RWPE2 (cell line): ENCODE data around the gene AMPH.
A peak's percentile ranks its signal among the peaks of the same experiment; 100 is the strongest.

ENCODE experiments used
- ATAC-seq: fragments of 200-7000 bp; cut with Tn5 transposase; 3 replicates; pipeline ENCODE4 v1.9.1; 2021; ENCODE audit warnings: low read depth
- DNase-seq: peaks from one replicate; pipeline ENCODE4 v3.0.0-alpha.2; 2020; ENCODE audit warnings: low spot score
- H3K27ac ChIP-seq: fragments of 450-650 bp; 2 replicates; pipeline ENCODE4 v1.5.1; 2017; ENCODE audit warnings: mild to moderate bottlenecking; ENCODE audit not compliant: poor library complexity, severe bottlenecking
- H3K27me3 ChIP-seq: fragments of 250-450 bp; sonication (Bioruptor Pico); 2 replicates; pipeline ENCODE4 v1.5.1; 2021; ENCODE audit warnings: mild to moderate bottlenecking, moderate library complexity; ENCODE audit not compliant: insufficient read depth, poor library complexity, severe bottlenecking
- H3K36me3 ChIP-seq: fragments of 250-450 bp; sonication (Bioruptor Pico); 2 replicates; pipeline ENCODE4 v1.5.1; 2020; ENCODE audit warnings: low read depth, mild to moderate bottlenecking, moderate library complexity
- H3K4me1 ChIP-seq: fragments of 250-450 bp; sonication (Bioruptor Pico); 2 replicates; pipeline ENCODE4 v1.5.1; 2021; ENCODE audit warnings: mild to moderate bottlenecking, moderate library complexity; ENCODE audit not compliant: insufficient read depth, poor library complexity, severe bottlenecking
- H3K4me3 ChIP-seq: fragments of 250-450 bp; sonication (Bioruptor Pico); 2 replicates; pipeline ENCODE4 v1.5.1; 2021; ENCODE audit warnings: mild to moderate bottlenecking, moderate library complexity; ENCODE audit not compliant: severe bottlenecking
- H3K9me3 ChIP-seq: fragments of 250-450 bp; sonication (Bioruptor Pico); 2 replicates; pipeline ENCODE4 v1.5.1; 2021; ENCODE audit warnings: mild to moderate bottlenecking, moderate library complexity; ENCODE audit not compliant: severe bottlenecking
- CTCF ChIP-seq: fragments of 450-650 bp; IDR thresholded peaks from one replicate; pipeline ENCODE4 v1.5.1; 2017; ENCODE audit warnings: mild to moderate bottlenecking, moderate library complexity; ENCODE audit not compliant: poor library complexity, severe bottlenecking

AMPH gene

GRCh38 chr7:38506004-38506403, 125.2 kb downstream of the AMPH start:
- Histone ChIP-seq H3K9me3 (no peaks in the 10 kb centered on the region), H3K27ac (no peak overlapping the region), H3K4me3 (no peak overlapping the region), H3K4me1 (no peaks in the 10 kb centered on the region), H3K27me3 (no peaks in the 10 kb centered on the region), H3K36me3 (no peaks in the 10 kb centered on the region)
- DNase-seq (no peak), ATAC-seq (no peak)
- no peak for TF ChIP-seq CTCF

- no peak for TF ChIP-seq CTCF
- Histone ChIP-seq H3K9me3 (no peaks in the 10 kb centered on the region), H3K36me3 (no peaks in the 10 kb centered on the region), H3K4me1 (no peaks in the 10 kb centered on the region), H3K4me3 (no peak overlapping the region), H3K27me3 (no peaks in the 10 kb centered on the region), H3K27ac (no peak overlapping the region)
- ATAC-seq (no peak), DNase-seq (no peak)
Measured at GRCh38 chr7:38504684-38505083, 126.5 kb downstream of the AMPH start.

GRCh38 chr7:38502848-38503247, 128.3 kb downstream of the AMPH start:
- no peak for TF ChIP-seq CTCF
- H3K9me3 ChIP-seq, result no peaks in the 10 kb centered on the region
- H3K4me1 ChIP-seq, result no peaks in the 10 kb centered on the region
- H3K27me3 ChIP-seq, result no peaks in the 10 kb centered on the region
- DNase-seq (no peak), ATAC-seq (no peak)
- no peaks in the 10 kb centered on the region for H3K36me3 ChIP-seq
- H3K27ac ChIP-seq, result no peak overlapping the region
- H3K4me3 ChIP-seq, result no peak overlapping the region

- ATAC-seq, result peak; percentile 53; the same call in 2 of the 3 replicates
- no peaks in the 10 kb centered on the region for H3K9me3 ChIP-seq
- H3K4me3 ChIP-seq, result no peak overlapping the region
- no peak overlapping the region for H3K27ac ChIP-seq
- DNase-seq, result no peak
- TF ChIP-seq CTCF, result no peak
- no peaks in the 10 kb centered on the region for H3K36me3 ChIP-seq
- no peaks in the 10 kb centered on the region for H3K27me3 ChIP-seq
- no peaks in the 10 kb centered on the region for H3K4me1 ChIP-seq
Measured at GRCh38 chr7:38502289-38502688, 128.9 kb downstream of the AMPH start.

GRCh38 chr7:38492010-38492409, 139.2 kb downstream of the AMPH start:
- no peaks in the 10 kb centered on the region for H3K9me3 ChIP-seq
- H3K4me3 ChIP-seq, result no peak overlapping the region
- H3K27ac ChIP-seq, result no peak overlapping the region
- no peaks in the 10 kb centered on the region for H3K36me3 ChIP-seq
- H3K27me3 ChIP-seq, result no peaks in the 10 kb centered on the region
- TF ChIP-seq CTCF, result no peak
- no peak for DNase-seq
- no peak for ATAC-seq
- H3K4me1 ChIP-seq, result no peaks in the 10 kb centered on the region
